Adrenal gland (tissue), 12 donors: ENCODE measurements around the gene USP49. TPM values are rescaled to one million over a fixed set of nuclear protein-coding genes. Genes with fewer than 3 reads are reported as not detected.

Source experiments
- DNase-seq, 7 donors: peaks; one replicate each; pipeline ENCODE4 v3.0.0-alpha.2; 2019 to 2020
- H3K27ac ChIP-seq, 5 donors: fragments of 200-600 bp; sonication (generic) in 4 of 5; 1 replicate in 3 of 5; 2 replicates in 2 of 5; pipeline versions ENCODE4 v1.5.1 to v1.8.0; 2016 to 2020; ENCODE audit warnings: mild to moderate bottlenecking in 1 of 5
- H3K27me3 ChIP-seq: fragments of 200-600 bp; 2 replicates; pipeline ENCODE4 v1.8.0; 2021
- H3K36me3 ChIP-seq, 2 donors: fragments of 200-600 bp; replicated peaks in 1 of 2; 1 replicate in 1 of 2; 2 replicates in 1 of 2; pipeline versions ENCODE4 v1.5.1 to v1.8.0; 2018 to 2022
- H3K4me1 ChIP-seq, 2 donors: fragments of 200-600 bp; replicated peaks in 1 of 2; 1 replicate in 1 of 2; 2 replicates in 1 of 2; pipeline versions ENCODE4 v1.5.1 to v1.8.0; 2018 to 2021
- H3K4me3 ChIP-seq, 4 donors: fragments of 200-600 bp; sonication (generic) in 3 of 4; one replicate each; pipeline ENCODE4 v1.5.1; 2016 to 2018
- H3K9me3 ChIP-seq, 3 donors: fragments of 200-600 bp; sonication (generic) in 1 of 3; replicated peaks in 1 of 3; 1 replicate in 2 of 3; 2 replicates in 1 of 3; pipeline versions ENCODE4 v1.5.1 to v1.8.0; 2016 to 2021
- POLR2A ChIP-seq, 2 donors: fragments of 450-650 bp; IDR thresholded peaks; one replicate each; pipeline ENCODE4 v1.6.1; 2017; ENCODE audit warnings: antibody characterized with exemption in 2 of 2, mild to moderate bottlenecking in 2 of 2, moderate library complexity in 1 of 2
- WGBS, 4 donors: extraction: QIAGEN DNeasy Blood & Tissue Kit in 2 of 4; methylation state at CpG; one replicate each; pipeline versions ENCODE4 v1.1.5 to v1.1.7; 2013 to 2017; 5-methylcytosine and 5-hydroxymethylcytosine counted together
- intact Hi-C, 2 donors: fragments of 100-400 bp; cut with DNase I; formaldehyde crosslinking; loops; one replicate each; pipeline versions ENCODE4 v1.14.1 to v1.15.0; 2022 to 2023
- polyA plus RNA-seq, 3 donors: library from polyadenylated mRNA; stranded (reverse); fragments of 200-250 nt in 2 of 3; fragments of 350-450 nt in 1 of 3; fragmentation: Illumina TruSeq in 1 of 3; extraction: RNeasy Lipid Tissue Mini Kit (QIAGEN cat#74804) in 1 of 3; gene quantifications; one replicate each; pipeline ENCODE4 v1.2.3, GENCODE V29; 2013 to 2014
- total RNA-seq, 9 donors: library from RNA; depleted of rRNA in 4 of 9; stranded (reverse); fragments of >200 nt in 4 of 9; fragments of 120-200 nt in 1 of 9; fragmentation: NEBNext Ultra II Directional in 1 of 9; extraction: Animal tissue kit (Norgen Biotek cat#: 25700) in 1 of 9; gene quantifications; one replicate each; pipeline versions ENCODE4 v1.1.0 to v1.2.4, GENCODE V29; 2013 to 2023
- TF ChIP-seq, protein P1 (sequence below), 6 experiments: fragments of 450-650 bp in 4 of 6; fragments of 200-600 bp in 2 of 6; sonication (generic) in 1 of 6; IDR thresholded peaks; 1 replicate in 5 of 6; 2 replicates in 1 of 6; pipeline versions ENCODE4 v1.5.1 to v1.8.0; 2016 to 2021; ENCODE audit warnings: antibody characterized with exemption in 6 of 6, mild to moderate bottlenecking in 2 of 6, moderate library complexity in 1 of 6
- donor health status: healthy with polysubstance abuse.
- donor health status: Bipolar disorder and iron deficiency.
- donor health status: DM: yes; HTN: yes; CAD: no.
- donor health status: DM: no; HTN: no; CAD: no.
- donor health status: DM: no; HTN: no; CAD: no.
- donor health status: DM: yes; HTN: yes; CAD: no.

USP49 gene
- total and polyA plus RNA-seq, 12 donors: 1.5 to 6.2 (median 3.4) TPM

DNA sequence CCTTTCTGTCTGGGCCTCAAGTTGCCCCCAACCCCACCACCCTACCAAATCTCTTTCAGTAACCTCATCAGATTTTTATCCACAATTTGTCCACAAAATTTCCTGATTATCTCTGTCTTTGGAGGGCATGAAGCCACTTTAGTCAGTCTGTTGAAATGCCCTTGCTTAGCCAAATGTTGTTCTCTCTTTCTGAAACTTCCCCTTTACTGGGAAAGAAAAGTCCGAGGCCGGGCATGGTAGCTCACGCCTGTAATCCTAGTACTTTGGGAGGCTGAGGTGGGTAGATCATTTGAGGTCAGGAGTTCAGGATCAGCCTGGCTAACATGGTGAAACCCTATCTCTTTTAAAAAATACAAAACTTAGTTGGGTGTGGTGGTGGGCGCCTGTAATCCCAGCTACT lies 73.9 kb downstream of the USP49 start:
- Histone ChIP-seq H3K4me3 (no peak overlapping the region), H3K36me3 (no peaks in the 10 kb centered on the region), H3K4me1 (no peaks in the 10 kb centered on the region), H3K27ac (no peak overlapping the region), H3K27me3 (no peaks in the 10 kb centered on the region), H3K9me3 (no peaks in the 10 kb centered on the region)
- intact Hi-C loops: no loop called here
- WGBS, 4 donors: 76 to 89% (median 89%) methylated on average over 4 of the region's 4 CpGs
- DNase-seq: no peak
- TF ChIP-seq POLR2A (IDR thresholded peaks at IDR 0.05): no peak
- TF ChIP-seq, protein P1, sequence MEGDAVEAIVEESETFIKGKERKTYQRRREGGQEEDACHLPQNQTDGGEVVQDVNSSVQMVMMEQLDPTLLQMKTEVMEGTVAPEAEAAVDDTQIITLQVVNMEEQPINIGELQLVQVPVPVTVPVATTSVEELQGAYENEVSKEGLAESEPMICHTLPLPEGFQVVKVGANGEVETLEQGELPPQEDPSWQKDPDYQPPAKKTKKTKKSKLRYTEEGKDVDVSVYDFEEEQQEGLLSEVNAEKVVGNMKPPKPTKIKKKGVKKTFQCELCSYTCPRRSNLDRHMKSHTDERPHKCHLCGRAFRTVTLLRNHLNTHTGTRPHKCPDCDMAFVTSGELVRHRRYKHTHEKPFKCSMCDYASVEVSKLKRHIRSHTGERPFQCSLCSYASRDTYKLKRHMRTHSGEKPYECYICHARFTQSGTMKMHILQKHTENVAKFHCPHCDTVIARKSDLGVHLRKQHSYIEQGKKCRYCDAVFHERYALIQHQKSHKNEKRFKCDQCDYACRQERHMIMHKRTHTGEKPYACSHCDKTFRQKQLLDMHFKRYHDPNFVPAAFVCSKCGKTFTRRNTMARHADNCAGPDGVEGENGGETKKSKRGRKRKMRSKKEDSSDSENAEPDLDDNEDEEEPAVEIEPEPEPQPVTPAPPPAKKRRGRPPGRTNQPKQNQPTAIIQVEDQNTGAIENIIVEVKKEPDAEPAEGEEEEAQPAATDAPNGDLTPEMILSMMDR (IDR thresholded peaks at IDR 0.05): no peak

DNA sequence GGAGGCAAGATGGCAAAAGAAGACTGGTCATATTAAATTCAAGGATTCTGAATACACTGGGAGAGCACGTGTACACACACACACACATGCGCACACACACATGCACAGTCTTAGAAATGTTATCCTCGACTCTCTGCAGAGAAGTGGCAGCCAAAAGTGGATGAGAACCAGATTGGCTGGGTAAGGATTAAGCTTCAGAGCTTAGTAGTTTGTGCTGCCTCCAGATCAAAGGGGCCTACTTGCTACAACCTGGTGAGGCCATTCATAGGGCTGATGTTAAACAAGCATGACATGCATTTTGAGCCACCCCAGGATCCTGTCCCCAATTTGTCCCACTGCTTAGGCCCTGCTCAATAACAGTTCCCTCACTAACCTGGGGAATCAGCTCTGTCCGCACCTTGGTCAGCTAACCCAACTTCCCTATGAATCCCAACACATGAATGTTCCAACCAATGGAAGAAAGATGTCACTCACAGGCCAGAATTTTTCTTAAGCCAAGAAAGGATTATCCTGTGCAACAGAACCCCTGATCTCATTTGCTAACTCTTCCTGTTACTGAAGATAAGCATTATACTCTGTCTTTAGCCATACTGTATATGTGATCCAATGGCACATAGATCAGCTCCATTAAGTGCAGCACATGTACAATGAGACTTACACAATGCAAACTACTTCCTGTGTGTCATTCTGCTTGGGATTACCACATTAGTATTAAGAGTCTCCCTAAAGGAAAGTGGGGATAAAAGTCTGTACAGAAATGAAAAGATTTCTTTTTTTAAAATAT lies 76.7 kb downstream of the USP49 start:
- WGBS, 4 donors: 76 to 81% (median 79%) methylated on average over 4 of the region's 4 CpGs
- Histone ChIP-seq H3K27ac (no peak overlapping the region), H3K4me3 (no peak overlapping the region), H3K9me3 (no peaks in the 10 kb centered on the region), H3K36me3 (no peaks in the 10 kb centered on the region), H3K27me3 (no peaks in the 10 kb centered on the region), H3K4me1 (no peaks in the 10 kb centered on the region)
- intact Hi-C loops: no loop called here
- no peak for DNase-seq
- TF ChIP-seq POLR2A (IDR thresholded peaks at IDR 0.05): no peak
- TF ChIP-seq, protein P1 (IDR thresholded peaks at IDR 0.05): no peak

DNA sequence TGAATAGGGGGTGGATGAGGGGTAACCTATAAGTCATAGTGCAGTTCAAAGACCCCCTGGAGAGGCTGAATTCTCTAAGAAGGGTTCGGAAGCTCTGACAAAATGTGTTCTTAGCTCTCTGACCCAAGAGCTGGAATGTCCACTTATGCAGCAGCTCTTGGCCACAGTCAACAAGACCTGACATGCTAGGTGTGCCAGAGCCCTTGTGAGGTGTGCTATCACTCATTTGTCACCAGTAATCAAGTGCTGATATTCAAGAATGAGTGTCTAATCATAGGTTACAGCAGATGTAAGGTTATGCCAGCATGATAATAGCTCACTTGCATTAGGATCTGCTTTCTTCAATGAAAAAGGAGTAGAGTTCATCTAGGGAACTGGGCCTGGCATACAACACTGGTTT lies 79.6 kb downstream of the USP49 start:
- Histone ChIP-seq H3K27me3 (no peaks in the 10 kb centered on the region), H3K4me1 (no peaks in the 10 kb centered on the region), H3K9me3 (no peaks in the 10 kb centered on the region), H3K36me3 (no peaks in the 10 kb centered on the region), H3K27ac (no peak overlapping the region), H3K4me3 (no peak overlapping the region)
- TF ChIP-seq, protein P1 (IDR thresholded peaks at IDR 0.05): no peak
- no peak for TF ChIP-seq POLR2A (IDR thresholded peaks at IDR 0.05)
- DNase-seq: no peak
- WGBS, 4 donors: 90 to 100% (median 97%) methylated on average over 1 of the region's 1 CpG; no CpG with 5 or more reads in 1 of the 4 donors
- intact Hi-C loops: no loop called here

DNA sequence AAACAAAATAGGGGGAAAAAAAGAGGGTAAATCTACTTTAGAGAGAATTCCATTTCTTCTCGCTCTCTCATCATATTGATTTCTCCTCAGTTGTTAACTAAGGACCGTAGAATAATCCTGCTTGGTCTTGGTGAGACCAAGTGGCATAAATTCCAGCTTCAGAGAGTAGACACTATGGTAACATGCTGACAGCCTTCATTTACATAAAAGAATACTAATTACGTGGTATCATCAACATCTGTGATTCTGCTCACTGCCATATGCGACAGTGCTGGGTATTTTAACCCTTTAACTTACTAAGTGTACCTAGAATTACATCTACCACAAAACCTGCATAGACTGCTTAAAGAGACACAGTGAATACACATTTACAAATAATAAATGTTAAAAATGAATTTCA lies 80.5 kb downstream of the USP49 start:
- H3K36me3 ChIP-seq: no peaks in the 10 kb centered on the region
- intact Hi-C loops: no loop called here
- H3K4me1 ChIP-seq: no peaks in the 10 kb centered on the region
- no peaks in the 10 kb centered on the region for H3K9me3 ChIP-seq
- 80 to 89% (median 83%) methylated on average over 4 of the region's 4 CpGs for whole genome bisulfite sequencing, 4 donors
- DNase-seq: no peak
- no peak overlapping the region for H3K4me3 ChIP-seq
- H3K27me3 ChIP-seq: no peaks in the 10 kb centered on the region
- TF ChIP-seq, protein P1 (IDR thresholded peaks at IDR 0.05): no peak
- TF ChIP-seq POLR2A (IDR thresholded peaks at IDR 0.05): no peak
- H3K27ac ChIP-seq: no peak overlapping the region
